CD4-positive, alpha-beta memory T cell (primary cell): ENCODE data around the gene CDKL4. TPM values are rescaled to one million over a fixed set of nuclear protein-coding genes. Genes with fewer than 3 reads are reported as not detected.
"Not testable (repeated sequence)": the region's sequence is repeated elsewhere in the genome, so short reads cannot be mapped to it uniquely, and the experiment has no call there.

Source experiments
- CTCF ChIA-PET: fragments of 350-600 bp; sonication (Branson Sonifier 250); formaldehyde crosslinking; loops from one replicate; lab custom pipeline; 2021; ENCODE audit warnings: inconsistent platforms; ENCODE audit not compliant: partially characterized antibody; lab: Charles Lee
- POLR2A ChIA-PET: fragments of 350-600 bp; sonication (Branson Sonifier 250); formaldehyde crosslinking; loops from one replicate; lab custom pipeline; 2021; ENCODE audit not compliant: partially characterized antibody; lab: Charles Lee
- DNase-seq, 5 donors: peaks; one replicate each; pipeline versions ENCODE4 v3.0.0 to v3.0.0-alpha.2; 2020 to 2022; ENCODE audit warnings: mixed read lengths in 1 of 5
- H3K27ac ChIP-seq: one replicate; pipeline ENCODE4 v1.7.0; 2013; ENCODE audit warnings: low read depth, low read length
- H3K27me3 ChIP-seq: 2 replicates; pipeline ENCODE4 v1.7.0; 2013; ENCODE audit warnings: mild to moderate bottlenecking, low read length, moderate library complexity; ENCODE audit not compliant: insufficient read depth
- H3K36me3 ChIP-seq: 2 replicates; pipeline ENCODE4 v1.7.0; 2013; ENCODE audit warnings: mild to moderate bottlenecking, low read length, moderate library complexity; ENCODE audit not compliant: insufficient read depth
- H3K4me1 ChIP-seq: 2 replicates; pipeline ENCODE4 v1.7.0; 2013; ENCODE audit warnings: mild to moderate bottlenecking, low read length, moderate library complexity; ENCODE audit not compliant: insufficient read depth
- H3K4me3 ChIP-seq, 2 donors: one replicate each; pipeline ENCODE4 v1.7.0; 2013; ENCODE audit warnings: low read length in 2 of 2, mild to moderate bottlenecking in 1 of 2
- H3K9me3 ChIP-seq, 2 donors: one replicate each; pipeline ENCODE4 v1.7.0; 2013; ENCODE audit warnings: low read length in 2 of 2, control low read depth in 1 of 2; ENCODE audit not compliant: control insufficient read depth in 1 of 2
- H3K27ac Mint-ChIP-seq, 7 donors: one replicate each; pipeline ENCODE4 v1.8.0; 2020 to 2021; ENCODE audit warnings: mixed read lengths in 7 of 7, mild to moderate bottlenecking in 6 of 7, inconsistent platforms in 3 of 7, moderate library complexity in 3 of 7
- H3K27me3 Mint-ChIP-seq, 2 donors: one replicate each; pipeline ENCODE4 v1.8.0; 2020 to 2021; ENCODE audit warnings: mixed read lengths in 2 of 2
- H3K36me3 Mint-ChIP-seq, 2 donors: one replicate each; pipeline ENCODE4 v1.8.0; 2020 to 2021; ENCODE audit warnings: mixed read lengths in 2 of 2, inconsistent platforms in 1 of 2, mild to moderate bottlenecking in 1 of 2
- H3K4me1 Mint-ChIP-seq, 4 donors: one replicate each; pipeline ENCODE4 v1.8.0; 2020 to 2021; ENCODE audit warnings: mixed read lengths in 4 of 4, mild to moderate bottlenecking in 1 of 4
- H3K4me3 Mint-ChIP-seq, 8 donors: one replicate each; pipeline ENCODE4 v1.8.0; 2020 to 2021; ENCODE audit warnings: mixed read lengths in 8 of 8, mild to moderate bottlenecking in 7 of 8, moderate library complexity in 6 of 8, inconsistent platforms in 3 of 8
- H3K9me3 Mint-ChIP-seq, 8 donors: one replicate each; pipeline ENCODE4 v1.8.0; 2020 to 2021; ENCODE audit warnings: mixed read lengths in 8 of 8, mild to moderate bottlenecking in 5 of 8, inconsistent platforms in 3 of 8, moderate library complexity in 1 of 8
- intact Hi-C: fragments of 100-400 bp; cut with micrococcal nuclease; formaldehyde crosslinking; loops from one replicate; pipeline ENCODE4 v1.15.1; 2023
- polyA plus RNA-seq, 2 donors: library from polyadenylated mRNA; unstranded; fragments of 300-500 nt; fragmentation: Illumina TruSeq; gene quantifications; one replicate each; pipeline ENCODE4 v1.2.3, GENCODE V29; 2021
- total RNA-seq, 2 experiments: library from RNA; stranded (reverse); gene quantifications; one replicate each; pipeline ENCODE4 v1.2.3, GENCODE V29; 2021

The CDKL4 gene
- total and polyA plus RNA-seq, 4 experiments from 2014 or later, result 0.38 TPM; not detected in 3

DNA sequence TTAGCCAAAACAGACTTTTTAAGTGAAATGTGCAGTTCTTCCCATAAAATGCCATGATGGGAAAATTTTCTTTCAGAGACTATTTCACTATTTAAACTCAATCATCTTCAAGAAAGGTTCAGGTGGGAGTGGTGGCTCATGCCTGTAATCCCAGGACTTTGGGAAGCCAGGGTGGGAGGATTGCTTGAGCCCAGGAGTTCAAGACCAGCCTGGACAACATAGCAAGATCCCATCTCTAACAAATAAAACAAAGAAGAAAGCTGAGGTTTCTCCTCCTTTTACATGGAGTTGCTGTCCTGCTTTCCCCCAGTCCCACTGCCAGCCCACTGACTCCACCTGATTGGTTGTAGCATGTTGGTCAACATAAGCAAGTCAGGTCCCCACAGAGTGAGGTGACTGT is 97.1 kb downstream of the CDKL4 start:
- Histone ChIP-seq H3K9me3 (no peaks in the 10 kb centered on the region), H3K36me3 (no peaks in the 10 kb centered on the region), H3K4me1 (peaks cover 24% of the 10 kb centered on the region), H3K27me3 (no peaks in the 10 kb centered on the region), H3K4me3 (no peak overlapping the region), H3K27ac (no peak overlapping the region)
- H3K27me3 Mint-ChIP-seq, result no peaks in the 10 kb centered on the region
- H3K4me3 Mint-ChIP-seq, result no peak overlapping the region
- peaks cover 12 to 25% (median 18%) of the 10 kb centered on the region in 4 donors for H3K4me1 Mint-ChIP-seq
- ChIA-PET CTCF (interaction anchor here (1.1 to 1.6 kb wide), 3 partner anchors 22 to 81 kb away, joined by 3 to 5 read pairs (median 4); no protein-coding TSS in a partner anchor), POLR2A (interaction anchor here (0.7 kb wide), 3 partner anchors 11 to 70 kb away, joined by 3 read pairs; partner anchors contain the start of gene SOS1)
- intact Hi-C loops, result no loop called here
- no peaks in the 10 kb centered on the region for H3K9me3 Mint-ChIP-seq
- no peak for DNase-seq
- H3K36me3 Mint-ChIP-seq, result no peaks in the 10 kb centered on the region
- H3K27ac Mint-ChIP-seq, result no peak overlapping the region

DNA sequence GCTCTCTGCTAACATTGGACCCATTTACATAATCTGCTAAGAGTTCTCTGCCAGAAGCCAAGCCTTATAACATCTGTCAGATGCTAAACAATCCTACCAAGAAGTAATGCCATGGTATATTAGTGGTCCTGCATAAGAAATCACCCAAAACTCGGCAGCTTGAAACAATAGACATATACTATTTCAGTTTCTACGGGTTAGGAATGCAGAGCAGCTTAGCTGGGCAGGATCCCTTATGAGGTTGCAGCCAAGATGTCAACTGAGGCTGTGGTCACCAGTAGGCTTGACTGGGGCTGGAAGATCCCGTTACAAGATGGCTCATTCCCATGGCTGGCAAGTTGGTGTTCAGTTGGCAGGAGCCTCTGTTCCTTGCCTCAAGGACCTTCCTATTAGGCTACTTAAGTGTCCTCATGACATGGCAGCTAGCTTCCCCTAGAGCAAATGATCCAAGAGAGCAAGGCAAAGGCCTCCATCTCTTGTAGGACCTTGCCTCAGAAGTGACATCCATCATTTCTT is 97.8 kb downstream of the CDKL4 start:
- no peaks in the 10 kb centered on the region for H3K36me3 Mint-ChIP-seq

DNA sequence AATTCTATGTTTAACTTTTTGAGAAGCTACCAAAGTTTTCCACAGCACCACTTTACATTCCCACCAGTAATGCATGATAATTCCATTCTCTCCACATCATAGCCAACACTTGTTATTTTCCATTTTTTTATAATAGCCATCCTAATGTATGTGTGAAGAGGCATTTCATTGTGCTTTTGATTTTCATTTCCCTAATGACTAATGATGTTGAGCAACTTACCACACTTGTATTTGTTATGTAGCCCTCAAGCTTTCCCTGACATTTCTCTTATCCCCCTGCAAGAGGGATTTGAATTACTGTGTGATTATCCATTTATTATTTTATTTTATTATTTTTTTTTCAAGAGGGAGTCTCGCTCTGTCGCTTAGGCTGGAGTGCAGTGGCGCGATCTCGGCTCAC is 99.4 kb downstream of the CDKL4 start:
- intact Hi-C loops, result no loop called here
- DNase-seq, result no peak
- Histone ChIP-seq H3K4me3 (no peak overlapping the region), H3K36me3 (no peaks in the 10 kb centered on the region), H3K27ac (no peak overlapping the region), H3K9me3 (no peaks in the 10 kb centered on the region), H3K27me3 (no peaks in the 10 kb centered on the region), H3K4me1 (peaks cover 46% of the 10 kb centered on the region)
- no peaks in the 10 kb centered on the region for H3K36me3 Mint-ChIP-seq
- H3K27ac Mint-ChIP-seq, result peak overlapping the region in 2 of 7 donors; percentile 29 to 38
- H3K27me3 Mint-ChIP-seq, result no peaks in the 10 kb centered on the region
- ChIA-PET POLR2A (interaction anchor here (0.8 to 4.0 kb wide), 4 partner anchors 12 to 75 kb away, joined by 3 to 34 read pairs (median 3); no protein-coding TSS in a partner anchor), CTCF (interaction anchor here (2.0 to 3.0 kb wide), 2 partner anchors 11 to 84 kb away, joined by 6 read pairs; no protein-coding TSS in a partner anchor)
- no peaks in the 10 kb centered on the region for H3K9me3 Mint-ChIP-seq
- peaks cover 24 to 46% (median 33%) of the 10 kb centered on the region in 4 donors for H3K4me1 Mint-ChIP-seq
- H3K4me3 Mint-ChIP-seq, result no peak overlapping the region

More for the DNA sequence above, 97.8 kb downstream of the CDKL4 start:
- Histone ChIP-seq H3K9me3 (no peaks in the 10 kb centered on the region), H3K27me3 (no peaks in the 10 kb centered on the region), H3K36me3 (no peaks in the 10 kb centered on the region), H3K27ac (no peak overlapping the region), H3K4me3 (no peak overlapping the region), H3K4me1 (peaks cover 31% of the 10 kb centered on the region)
- H3K4me1 Mint-ChIP-seq, result peaks cover 16 to 31% (median 23%) of the 10 kb centered on the region in 4 donors
- no peak overlapping the region for H3K27ac Mint-ChIP-seq
- no peaks in the 10 kb centered on the region for H3K9me3 Mint-ChIP-seq
- no peak overlapping the region for H3K4me3 Mint-ChIP-seq
- intact Hi-C loops, result no loop called here
- H3K27me3 Mint-ChIP-seq, result no peaks in the 10 kb centered on the region
- ChIA-PET CTCF (interaction anchor here (1.1 to 1.6 kb wide), 2 partner anchors 21 to 26 kb away, joined by 3 to 5 read pairs; no protein-coding TSS in a partner anchor), POLR2A (interaction anchor here (0.7 kb wide), 1 partner anchor 10 kb away, joined by 3 read pairs; no protein-coding TSS in a partner anchor)
- DNase-seq, result no peak

DNA sequence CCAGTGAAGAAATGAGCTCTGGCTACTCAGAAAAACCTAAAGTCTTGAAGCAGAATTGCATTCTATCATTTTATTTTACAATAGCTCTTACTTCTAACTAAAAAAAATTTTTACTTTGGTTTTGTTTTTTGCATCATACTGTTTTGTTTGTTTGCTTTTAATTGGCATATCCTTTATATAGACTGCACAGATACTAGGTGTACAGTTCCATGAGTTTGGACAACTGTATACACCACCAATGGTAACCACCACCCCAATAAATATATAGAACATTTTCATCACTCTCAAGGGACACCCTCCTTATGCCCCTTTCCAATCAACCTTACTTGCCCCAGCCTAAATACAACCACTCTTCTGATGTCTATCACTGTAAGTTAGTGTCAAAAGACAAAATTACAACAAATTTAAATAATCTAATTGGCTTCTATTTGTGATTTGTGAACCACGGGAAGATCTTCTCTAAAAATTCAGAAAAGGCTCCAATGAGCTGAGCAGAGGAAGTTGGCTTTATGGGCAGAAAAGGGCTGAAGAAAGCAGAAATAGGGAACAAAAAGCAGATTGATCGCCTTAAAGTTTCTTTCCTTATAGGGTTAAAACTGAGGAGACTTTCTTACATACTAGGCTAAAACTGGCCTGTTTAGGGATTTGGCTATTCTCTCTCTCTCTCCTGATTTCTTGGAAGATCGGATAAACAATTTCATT is 100.7 kb downstream of the CDKL4 start:
- Histone ChIP-seq H3K4me1 (peaks cover 56% of the 10 kb centered on the region), H3K4me3 (no peak overlapping the region), H3K36me3 (no peaks in the 10 kb centered on the region), H3K27me3 (no peaks in the 10 kb centered on the region), H3K27ac (peak overlapping the region; percentile 29), H3K9me3 (no peaks in the 10 kb centered on the region)
- ChIA-PET POLR2A (interaction anchor here (0.6 to 4.0 kb wide), 9 partner anchors 10 to 85 kb away, joined by 3 to 34 read pairs (median 4); partner anchors contain the start of gene SOS1), CTCF (interaction anchor here (1.0 to 3.0 kb wide), 8 partner anchors 9 to 86 kb away, joined by 3 to 8 read pairs (median 6); partner anchors contain the start of gene SOS1)
- Mint-ChIP-seq H3K27me3 (no peaks in the 10 kb centered on the region), H3K9me3 (no peaks in the 10 kb centered on the region), H3K4me1 (peaks cover 28 to 55% (median 42%) of the 10 kb centered on the region in 4 donors), H3K4me3 (peak overlapping the region in 5 of 8 donors; percentile 1 to 60 (median 9)), H3K36me3 (no peaks in the 10 kb centered on the region), H3K27ac (peak overlapping the region; percentile 49 to 93 (median 83))
- intact Hi-C loops, result no loop called here
- no peak for DNase-seq

DNA sequence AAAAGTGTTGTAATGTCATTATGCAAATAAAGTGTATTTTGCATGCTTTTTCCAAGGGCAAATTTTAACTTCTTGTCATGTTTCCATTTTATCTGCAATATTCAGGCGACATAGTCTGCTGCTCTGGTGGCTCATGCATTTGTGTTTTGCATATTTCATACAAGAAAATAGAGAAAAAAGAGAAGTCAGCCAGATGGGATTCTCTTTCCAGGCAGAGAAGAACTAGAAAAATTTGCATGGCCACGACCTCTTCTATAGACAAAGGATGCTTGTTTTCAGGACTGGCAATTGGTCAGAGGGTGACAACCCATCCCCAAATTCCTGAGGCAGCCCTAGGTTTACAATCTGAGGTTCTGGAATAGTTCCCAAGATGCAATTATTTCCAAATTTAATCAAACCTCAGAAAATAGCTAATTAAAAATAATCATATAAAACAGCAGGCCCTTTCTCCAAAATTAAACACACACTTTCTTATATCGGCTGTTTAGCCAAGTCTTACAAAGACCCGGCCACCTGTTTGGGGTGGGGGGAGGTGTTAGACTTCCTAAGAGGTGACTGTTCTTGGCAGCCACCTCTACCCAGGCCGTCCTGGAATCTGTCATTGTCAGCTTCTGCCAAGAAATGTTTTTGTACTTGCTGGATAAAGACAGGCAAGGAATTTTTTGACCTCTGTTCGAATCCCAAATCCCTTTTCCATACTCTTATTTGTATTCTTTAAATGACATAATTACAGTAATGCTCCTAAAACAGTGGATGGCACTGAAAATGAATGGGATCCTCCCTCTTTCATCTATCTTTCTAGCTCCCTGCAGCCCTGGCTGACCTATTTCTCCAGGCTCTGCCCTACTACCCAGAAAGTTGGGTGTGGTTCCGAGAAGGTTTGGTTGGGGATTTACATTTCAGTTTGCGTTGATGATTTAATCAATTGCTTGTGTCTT is 102.2 kb downstream of the CDKL4 start:
- CTCF ChIA-PET, result interaction anchor here (1.1 to 3.0 kb wide), 6 partner anchors 13 to 88 kb away, joined by 3 to 8 read pairs (median 6); partner anchors contain the start of gene SOS1
- Histone ChIP-seq H3K27ac (peak overlapping the region; percentile 29), H3K4me1 (peaks cover 69% of the 10 kb centered on the region), H3K4me3 (no peak overlapping the region), H3K36me3 (no peaks in the 10 kb centered on the region), H3K9me3 (no peaks in the 10 kb centered on the region), H3K27me3 (no peaks in the 10 kb centered on the region)
- Mint-ChIP-seq H3K4me3 (peak overlapping the region in 7 of 8 donors; percentile 47 to 75 (median 61)), H3K27ac (peak overlapping the region; percentile 62 to 93 (median 88)), H3K9me3 (no peaks in the 10 kb centered on the region), H3K27me3 (no peaks in the 10 kb centered on the region), H3K4me1 (peaks cover 35 to 66% (median 50%) of the 10 kb centered on the region in 4 donors), H3K36me3 (no peaks in the 10 kb centered on the region)
- peak in 4 of 5 donors; percentile 18 to 57 (median 46) for DNase-seq
- POLR2A ChIA-PET, result interaction anchor here (1.3 to 4.0 kb wide), 6 partner anchors 13 to 86 kb away, joined by 3 to 34 read pairs (median 14); partner anchors contain the start of gene SOS1
- intact Hi-C loops, result no loop called here

DNA sequence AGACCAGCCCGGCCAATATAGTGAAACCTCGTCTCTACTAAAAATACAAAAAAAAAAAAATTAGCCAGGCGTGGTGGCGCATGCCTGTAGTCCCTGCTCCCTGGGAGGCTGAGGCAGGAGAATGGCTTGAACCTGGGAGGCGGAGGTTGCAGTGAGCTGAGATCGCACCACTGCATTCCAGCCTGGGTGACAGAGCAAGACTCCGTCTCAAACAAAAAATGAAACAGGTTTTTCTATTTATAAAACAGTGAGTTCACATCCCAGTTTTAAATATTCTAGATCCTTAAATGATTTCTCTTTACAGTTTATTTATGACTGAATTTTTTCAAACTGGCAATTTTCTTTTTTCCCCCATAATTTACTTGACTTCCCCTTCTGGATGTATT is 102.8 kb downstream of the CDKL4 start:
- H3K9me3 ChIP-seq, DNase-seq, intact Hi-C loops, H3K36me3 Mint-ChIP-seq, H3K27me3 Mint-ChIP-seq, H3K27me3 ChIP-seq, H3K36me3 ChIP-seq, H3K27ac ChIP-seq, H3K4me3 ChIP-seq, H3K9me3 Mint-ChIP-seq: not testable (repeated sequence)
- peak overlapping the region in 3 of 8 donors; percentile 57 to 75 (median 75) for H3K4me3 Mint-ChIP-seq
- peaks cover 75% of the 10 kb centered on the region for H3K4me1 ChIP-seq
- peaks cover 39 to 73% (median 55%) of the 10 kb centered on the region in 4 donors for H3K4me1 Mint-ChIP-seq
- POLR2A ChIA-PET, result interaction anchor here (1.0 to 4.0 kb wide), 6 partner anchors 12 to 76 kb away, joined by 4 to 34 read pairs (median 14); partner anchors contain the start of gene SOS1
- CTCF ChIA-PET, result interaction anchor here (0.9 to 2.5 kb wide), 2 partner anchors 17 to 21 kb away, joined by 3 to 8 read pairs; partner anchors contain the start of gene SOS1
- H3K27ac Mint-ChIP-seq, result peak overlapping the region in 4 of 7 donors; percentile 43 to 93 (median 68)
